ENCODE measurements around the gene STPG1. TPM values are rescaled to one million over a fixed set of nuclear protein-coding genes. Genes with fewer than 3 reads are reported as not detected.
A peak's percentile ranks its signal among the peaks of the same experiment; 100 is the strongest.

Gene STPG1
- total RNA-seq, 3 donors from 2014 or later, result 15.9 to 25.4 (median 17.9) TPM

DNA sequence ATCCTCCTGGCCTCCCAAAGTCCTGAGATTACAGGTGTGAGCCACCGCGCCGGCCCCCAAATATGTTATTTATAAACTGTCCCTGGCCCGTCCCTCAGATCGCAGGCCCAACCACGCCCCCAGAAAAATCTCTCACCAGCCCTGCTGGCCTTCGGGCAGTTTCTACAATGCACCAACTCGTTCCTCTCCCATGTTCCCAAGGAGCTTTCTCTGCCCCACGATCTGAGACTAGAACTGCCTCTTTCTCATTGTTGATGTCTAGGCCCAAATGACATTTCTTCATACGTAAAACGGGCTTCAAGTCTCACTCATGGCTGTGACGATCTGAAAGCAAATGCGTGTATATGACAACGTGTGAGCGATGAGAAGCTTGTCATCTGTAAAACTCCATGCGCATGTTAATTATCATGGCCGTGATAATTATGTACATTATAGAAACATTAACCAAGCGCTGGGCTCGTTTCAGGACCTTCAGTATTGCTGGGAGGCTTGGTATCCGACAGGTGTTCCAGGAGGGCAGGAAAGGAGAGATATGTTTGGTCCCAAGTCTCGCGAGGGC, 1.3 kb upstream of the STPG1 start:
- Histone ChIP-seq H3K4me3 (no peak overlapping the region), H3K9me3 (no peaks in the 10 kb centered on the region), H3K4me1 (ENCODE audit: low read depth) (peaks cover 57% of the 10 kb centered on the region), H3K36me3 (ENCODE audit: low read depth) (no peaks in the 10 kb centered on the region)
- TF ChIP-seq, protein P1, sequence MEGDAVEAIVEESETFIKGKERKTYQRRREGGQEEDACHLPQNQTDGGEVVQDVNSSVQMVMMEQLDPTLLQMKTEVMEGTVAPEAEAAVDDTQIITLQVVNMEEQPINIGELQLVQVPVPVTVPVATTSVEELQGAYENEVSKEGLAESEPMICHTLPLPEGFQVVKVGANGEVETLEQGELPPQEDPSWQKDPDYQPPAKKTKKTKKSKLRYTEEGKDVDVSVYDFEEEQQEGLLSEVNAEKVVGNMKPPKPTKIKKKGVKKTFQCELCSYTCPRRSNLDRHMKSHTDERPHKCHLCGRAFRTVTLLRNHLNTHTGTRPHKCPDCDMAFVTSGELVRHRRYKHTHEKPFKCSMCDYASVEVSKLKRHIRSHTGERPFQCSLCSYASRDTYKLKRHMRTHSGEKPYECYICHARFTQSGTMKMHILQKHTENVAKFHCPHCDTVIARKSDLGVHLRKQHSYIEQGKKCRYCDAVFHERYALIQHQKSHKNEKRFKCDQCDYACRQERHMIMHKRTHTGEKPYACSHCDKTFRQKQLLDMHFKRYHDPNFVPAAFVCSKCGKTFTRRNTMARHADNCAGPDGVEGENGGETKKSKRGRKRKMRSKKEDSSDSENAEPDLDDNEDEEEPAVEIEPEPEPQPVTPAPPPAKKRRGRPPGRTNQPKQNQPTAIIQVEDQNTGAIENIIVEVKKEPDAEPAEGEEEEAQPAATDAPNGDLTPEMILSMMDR (IDR thresholded peaks at IDR 0.05), result no peak
- intact Hi-C loops (cut with DNase I, micrococcal nuclease), result no loop called here
- DNase-seq (peak; percentile 40 to 66 (median 59)), ATAC-seq (peak; percentile 48)

- ATAC-seq (peak; percentile 15), DNase-seq (peak in 1 of 3 donors; percentile 53)
- TF ChIP-seq, protein P1 (IDR thresholded peaks at IDR 0.05), result no peak
- Histone ChIP-seq H3K9me3 (no peaks in the 10 kb centered on the region), H3K36me3 (ENCODE audit: low read depth) (no peaks in the 10 kb centered on the region), H3K4me3 (no peak overlapping the region), H3K4me1 (ENCODE audit: low read depth) (peaks cover 43% of the 10 kb centered on the region)
- intact Hi-C loops (cut with DNase I, micrococcal nuclease), result no loop called here
These were observed 1.2 kb downstream of the STPG1 start for GRCh38 chr1:24412408-24412807.

DNA sequence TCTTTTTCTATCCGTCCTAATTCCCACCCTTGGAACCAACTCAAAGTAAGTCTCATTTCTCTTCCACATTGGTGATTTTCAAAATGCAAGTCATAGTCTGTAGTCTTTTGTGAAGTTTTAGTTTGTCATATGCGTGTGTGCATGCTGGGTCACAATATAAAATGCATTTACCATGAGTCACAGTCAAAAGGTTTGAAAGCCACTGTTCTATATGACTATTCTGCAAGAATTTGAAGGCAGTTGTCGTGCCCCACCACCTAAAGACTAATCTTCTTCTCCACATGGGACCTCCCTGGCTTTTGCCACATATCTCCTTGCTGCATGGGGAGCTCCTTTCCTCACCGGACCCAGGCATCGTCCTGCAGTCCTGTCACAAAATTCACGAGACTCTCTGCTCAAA, 1.6 kb downstream of the STPG1 start:
- Histone ChIP-seq H3K4me1 (ENCODE audit: low read depth) (peaks cover 40% of the 10 kb centered on the region), H3K36me3 (ENCODE audit: low read depth) (no peaks in the 10 kb centered on the region), H3K9me3 (no peaks in the 10 kb centered on the region), H3K4me3 (no peak overlapping the region)
- intact Hi-C loops (cut with DNase I, micrococcal nuclease), result no loop called here
- TF ChIP-seq, protein P1 (IDR thresholded peaks at IDR 0.05), result no peak
- DNase-seq, result no peak
- no peak for ATAC-seq

DNA sequence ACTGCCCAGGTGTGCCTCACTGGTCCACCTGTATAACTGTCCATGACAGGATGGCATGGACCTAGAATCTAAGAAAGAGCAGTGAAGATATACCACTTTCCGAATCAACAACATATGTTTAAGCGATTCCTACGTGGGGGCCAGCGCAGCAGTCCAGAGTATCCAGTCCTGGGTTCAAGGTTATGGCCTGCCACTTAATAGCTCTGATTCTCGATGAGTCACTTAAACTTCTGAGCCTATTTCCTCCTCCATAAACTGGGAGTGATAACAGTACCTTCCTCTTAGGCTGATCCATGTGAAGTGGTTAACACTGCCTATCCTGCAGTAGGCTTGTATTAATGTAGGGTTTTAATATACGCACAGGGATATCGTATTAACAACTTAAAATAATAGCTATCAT, 2.8 kb downstream of the STPG1 start:
- DNase-seq, result no peak
- TF ChIP-seq, protein P1 (IDR thresholded peaks at IDR 0.05), result no peak

DNA sequence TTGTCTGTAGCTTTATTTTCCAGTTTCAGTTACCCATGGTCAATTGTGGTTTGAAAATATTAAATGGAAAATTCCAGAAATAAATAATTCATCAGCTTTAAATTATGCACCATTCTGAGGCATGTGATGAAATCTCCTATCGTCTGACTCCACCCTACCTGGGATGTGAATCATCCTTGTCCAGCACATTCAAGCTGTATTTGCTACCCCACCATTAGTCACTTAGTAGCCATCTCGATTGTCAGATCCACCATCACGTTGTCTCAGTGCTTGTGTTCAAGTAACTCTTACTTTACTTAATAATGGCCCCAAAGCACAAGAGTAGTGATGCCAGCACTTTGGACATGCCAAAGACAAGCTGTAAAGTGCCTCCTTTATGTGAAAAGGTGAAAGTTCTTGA, 4.0 kb downstream of the STPG1 start:
- ATAC-seq, result no peak
- intact Hi-C loops (cut with DNase I, micrococcal nuclease), result no loop called here
- no peaks in the 10 kb centered on the region for H3K9me3 ChIP-seq

More for the DNA sequence above, 2.8 kb downstream of the STPG1 start:
- peak; percentile 42 for ATAC-seq
- H3K4me3 ChIP-seq, result no peak overlapping the region
- intact Hi-C loops (cut with DNase I, micrococcal nuclease), result no loop called here
- peaks cover 31% of the 10 kb centered on the region for H3K4me1 ChIP-seq (ENCODE audit: low read depth)
- H3K9me3 ChIP-seq, result no peaks in the 10 kb centered on the region
- no peaks in the 10 kb centered on the region for H3K36me3 ChIP-seq (ENCODE audit: low read depth)

More for the DNA sequence above, 4.0 kb downstream of the STPG1 start:
- H3K4me3 ChIP-seq, result no peak overlapping the region
- peaks cover 24% of the 10 kb centered on the region for H3K4me1 ChIP-seq (ENCODE audit: low read depth)
- TF ChIP-seq, protein P1 (IDR thresholded peaks at IDR 0.05), result no peak
- no peak for DNase-seq
- H3K36me3 ChIP-seq (ENCODE audit: low read depth), result no peaks in the 10 kb centered on the region

Data from mucosa of descending colon (tissue), 3 donors.